Osteoblast (primary cell): ENCODE results near the gene OTOP1. TPM values are rescaled to one million over a fixed set of nuclear protein-coding genes. Genes with fewer than 3 reads are reported as not detected.
"Not testable (repeated sequence)": the region's sequence is repeated elsewhere in the genome, so short reads cannot be mapped to it uniquely, and the experiment has no call there.

Experiments
- DNase-seq: peaks from one replicate; pipeline ENCODE4 v3.0.0; 2011; ENCODE audit warnings: low spot score, mixed read lengths; ENCODE audit not compliant: insufficient read length; ENCODE audit errors: missing footprints
- H2AFZ ChIP-seq: 2 replicates; pipeline ENCODE4 v1.6.0; 2011; ENCODE audit warnings: mild to moderate bottlenecking, low read length
- H3K27ac ChIP-seq: 2 replicates; pipeline ENCODE4 v1.5.1; 2011; ENCODE audit warnings: mild to moderate bottlenecking, low read depth, low read length, moderate library complexity
- H3K27me3 ChIP-seq: 2 replicates; pipeline ENCODE4 v1.6.0; 2012; ENCODE audit warnings: mild to moderate bottlenecking, control low read depth, inconsistent platforms, low read length, moderate library complexity; ENCODE audit not compliant: insufficient read depth
- H3K36me3 ChIP-seq: 2 replicates; pipeline ENCODE4 v1.5.1; 2011; ENCODE audit warnings: mild to moderate bottlenecking, low read length, control low read depth, moderate library complexity; ENCODE audit not compliant: insufficient read depth
- H3K4me1 ChIP-seq: 2 replicates; pipeline ENCODE4 v1.5.1; 2011; ENCODE audit warnings: mild to moderate bottlenecking, low read length, control low read depth, moderate library complexity; ENCODE audit not compliant: insufficient read depth
- H3K4me2 ChIP-seq: 2 replicates; pipeline ENCODE4 v1.6.0; 2011; ENCODE audit warnings: mild to moderate bottlenecking, low read length; ENCODE audit not compliant: insufficient read depth
- H3K4me3 ChIP-seq: fragments of 200-600 bp; sonication (generic); 3 replicates; pipeline ENCODE4 v1.5.1; 2012; ENCODE audit warnings: mild to moderate bottlenecking, low read length, inconsistent platforms; ENCODE audit not compliant: insufficient read depth
- H3K79me2 ChIP-seq: 2 replicates; pipeline ENCODE4 v1.6.0; 2012; ENCODE audit warnings: mild to moderate bottlenecking, low read length, control low read depth, inconsistent platforms; ENCODE audit not compliant: insufficient read depth
- H3K9me3 ChIP-seq: 2 replicates; pipeline ENCODE4 v1.5.1; 2011; ENCODE audit warnings: low read depth, low read length, control low read depth
- H4K20me1 ChIP-seq: 2 replicates; pipeline ENCODE4 v1.6.0; 2012; ENCODE audit warnings: mild to moderate bottlenecking, low read length, control low read depth; ENCODE audit not compliant: insufficient read depth
- total RNA-seq: library from RNA; depleted of rRNA; stranded (reverse); fragments of >200 nt; gene quantifications from 2 replicates; pipeline ENCODE4 v1.2.3, GENCODE V29; 2012
- TF ChIP-seq, protein P1 (sequence below): IDR thresholded peaks from 2 replicates; pipeline ENCODE4 v1.5.1; 2011; ENCODE audit warnings: mild to moderate bottlenecking, low read depth, low read length, moderate library complexity; ENCODE audit errors: extremely low read depth

The OTOP1 gene
- total RNA-seq, 1 donor, result not detected

DNA sequence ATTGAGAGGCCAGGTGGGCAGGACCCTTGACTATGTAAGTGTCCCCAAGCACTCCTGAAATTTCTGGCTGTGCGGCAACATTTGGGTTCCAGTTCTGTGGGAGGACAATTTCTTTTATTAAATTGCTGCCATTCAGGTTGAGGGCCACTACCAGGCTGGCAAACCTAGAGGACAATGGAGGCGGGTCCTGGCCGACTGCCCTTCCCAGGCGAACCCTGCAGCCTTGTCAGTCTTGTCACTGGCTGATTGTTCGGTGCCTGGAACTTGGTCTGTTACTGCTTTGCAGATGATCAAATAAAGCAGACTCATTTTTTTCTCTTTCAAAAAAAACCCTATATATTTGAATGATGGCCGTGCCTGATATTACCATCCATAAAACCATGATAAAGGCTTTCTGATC lies 27.9 kb upstream of the OTOP1 start:
- DNase-seq, result no peak
- H3K36me3 ChIP-seq, result no peaks in the 10 kb centered on the region

DNA sequence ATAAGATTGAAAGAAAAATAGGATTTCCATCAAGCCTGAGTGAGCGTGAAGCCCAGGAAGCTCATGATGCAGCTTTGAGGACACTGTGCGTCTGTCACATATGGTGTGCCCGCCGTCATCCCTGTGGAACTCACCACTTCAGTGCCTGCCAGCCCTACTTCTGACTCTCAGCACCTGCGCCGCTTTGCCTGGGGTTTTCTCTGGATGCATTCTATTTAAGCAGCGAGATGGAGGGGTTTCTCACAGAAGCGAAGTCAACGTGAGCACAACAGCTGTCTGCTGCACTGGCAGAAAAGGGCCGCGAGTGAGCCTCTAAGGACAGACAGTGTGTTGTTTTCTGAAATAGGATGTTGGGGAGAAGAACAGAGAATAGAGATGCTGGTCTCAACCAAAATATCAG lies 27.5 kb upstream of the OTOP1 start:
- Histone ChIP-seq H3K4me3 (no peak overlapping the region), H3K79me2 (no peaks in the 10 kb centered on the region), H3K9me3 (no peaks in the 10 kb centered on the region), H3K4me2 (no peak overlapping the region), H3K27ac (no peak overlapping the region), H3K27me3 (peaks cover 13% of the 10 kb centered on the region), H4K20me1 (no peaks in the 10 kb centered on the region), H3K36me3 (no peaks in the 10 kb centered on the region), H3K4me1 (peaks cover 1% of the 10 kb centered on the region), H2AFZ (no peak overlapping the region)
- TF ChIP-seq, protein P1, sequence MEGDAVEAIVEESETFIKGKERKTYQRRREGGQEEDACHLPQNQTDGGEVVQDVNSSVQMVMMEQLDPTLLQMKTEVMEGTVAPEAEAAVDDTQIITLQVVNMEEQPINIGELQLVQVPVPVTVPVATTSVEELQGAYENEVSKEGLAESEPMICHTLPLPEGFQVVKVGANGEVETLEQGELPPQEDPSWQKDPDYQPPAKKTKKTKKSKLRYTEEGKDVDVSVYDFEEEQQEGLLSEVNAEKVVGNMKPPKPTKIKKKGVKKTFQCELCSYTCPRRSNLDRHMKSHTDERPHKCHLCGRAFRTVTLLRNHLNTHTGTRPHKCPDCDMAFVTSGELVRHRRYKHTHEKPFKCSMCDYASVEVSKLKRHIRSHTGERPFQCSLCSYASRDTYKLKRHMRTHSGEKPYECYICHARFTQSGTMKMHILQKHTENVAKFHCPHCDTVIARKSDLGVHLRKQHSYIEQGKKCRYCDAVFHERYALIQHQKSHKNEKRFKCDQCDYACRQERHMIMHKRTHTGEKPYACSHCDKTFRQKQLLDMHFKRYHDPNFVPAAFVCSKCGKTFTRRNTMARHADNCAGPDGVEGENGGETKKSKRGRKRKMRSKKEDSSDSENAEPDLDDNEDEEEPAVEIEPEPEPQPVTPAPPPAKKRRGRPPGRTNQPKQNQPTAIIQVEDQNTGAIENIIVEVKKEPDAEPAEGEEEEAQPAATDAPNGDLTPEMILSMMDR, result no peak
- peak; percentile 66 for DNase-seq

More for the DNA sequence above, 27.9 kb upstream of the OTOP1 start:
- Histone ChIP-seq H3K79me2 (no peaks in the 10 kb centered on the region), H3K4me2 (no peak overlapping the region), H3K27ac (no peak overlapping the region), H3K9me3 (no peaks in the 10 kb centered on the region), H4K20me1 (no peaks in the 10 kb centered on the region), H3K27me3 (peaks cover 13% of the 10 kb centered on the region), H2AFZ (no peak overlapping the region), H3K4me1 (peaks cover 5% of the 10 kb centered on the region), H3K4me3 (no peak overlapping the region)
- TF ChIP-seq, protein P1, result no peak

- peaks cover 7% of the 10 kb centered on the region for H3K27me3 ChIP-seq
- no peak for DNase-seq
- H3K4me3 ChIP-seq, result no peak overlapping the region
- H3K27ac ChIP-seq, result no peak overlapping the region
- peaks cover 5% of the 10 kb centered on the region for H3K36me3 ChIP-seq
- no peak overlapping the region for H2AFZ ChIP-seq
- no peak overlapping the region for H3K4me2 ChIP-seq
- no peaks in the 10 kb centered on the region for H4K20me1 ChIP-seq
- TF ChIP-seq, protein P1, result no peak
- H3K4me1 ChIP-seq, result peaks cover 15% of the 10 kb centered on the region
- no peaks in the 10 kb centered on the region for H3K9me3 ChIP-seq
- peaks cover 17% of the 10 kb centered on the region for H3K79me2 ChIP-seq
These were observed 23.1 kb upstream of the OTOP1 start for GRCh38 chr4:4249866-4250265.

GRCh38 chr4:4249342-4249741 lies 22.6 kb upstream of the OTOP1 start:
- H3K4me3 ChIP-seq, H3K27ac ChIP-seq, H4K20me1 ChIP-seq, H3K9me3 ChIP-seq, H3K27me3 ChIP-seq, H3K36me3 ChIP-seq, DNase-seq: not testable (repeated sequence)
- H3K79me2 ChIP-seq, result peaks cover 17% of the 10 kb centered on the region
- H3K4me2 ChIP-seq, result peak overlapping the region; percentile 90
- H3K4me1 ChIP-seq, result peaks cover 15% of the 10 kb centered on the region
- peak overlapping the region; percentile 98 for H2AFZ ChIP-seq
